HG03175 (cell line): Measurements from ENCODE around the gene SLC18A3.

ENCODE experiments used
- ATAC-seq: cut with Tn5 transposase; IDR thresholded peaks from one replicate; pipeline ENCODE4 v1.9.1; 2021; ENCODE audit warnings: mild to moderate bottlenecking, moderate library complexity; ENCODE audit not compliant: unreplicated experiment

SLC18A3 gene

GRCh38 chr10:49611166-49611815 is 1.2 kb downstream of the SLC18A3 start:
- no peak for ATAC-seq

GRCh38 chr10:49611816-49612512 is 1.9 kb downstream of the SLC18A3 start:
- no peak for ATAC-seq

GRCh38 chr10:49612513-49613164 is 2.5 kb downstream of the SLC18A3 start:
- ATAC-seq = no peak

GRCh38 chr10:49613165-49613881 is 3.2 kb downstream of the SLC18A3 start:
- no peak for ATAC-seq

- ATAC-seq = no peak
Observed at GRCh38 chr10:49613882-49614241, 3.8 kb downstream of the SLC18A3 start, which contains the start of gene CHAT. Gene CHAT (plus strand): TSS chr10:49614037. CDS start chr10:49614190, 153 bp downstream.

- ATAC-seq = no peak
Observed at GRCh38 chr10:49614242-49615198, 4.4 kb downstream of the SLC18A3 start.

GRCh38 chr10:49615213-49615612 is 5.1 kb downstream of the SLC18A3 start:
- ATAC-seq = no peak

- no peak for ATAC-seq
Observed at GRCh38 chr10:49615721-49616120, 5.6 kb downstream of the SLC18A3 start.

- no peak for ATAC-seq
Observed at GRCh38 chr10:49616421-49617101, 6.5 kb downstream of the SLC18A3 start.

GRCh38 chr10:49617121-49618020 is 7.3 kb downstream of the SLC18A3 start:
- no peak for ATAC-seq

GRCh38 chr10:49618821-49619220 is 8.7 kb downstream of the SLC18A3 start:
- ATAC-seq = no peak

- no peak for ATAC-seq
Observed at GRCh38 chr10:49619613-49620012, 9.5 kb downstream of the SLC18A3 start.

- no peak for ATAC-seq
Observed at GRCh38 chr10:49620286-49620810, 10.2 kb downstream of the SLC18A3 start.

- no peak for ATAC-seq
Observed at GRCh38 chr10:49620841-49621378, 10.8 kb downstream of the SLC18A3 start.

GRCh38 chr10:49621561-49621960 is 11.5 kb downstream of the SLC18A3 start:
- ATAC-seq = no peak

- no peak for ATAC-seq
Observed at GRCh38 chr10:49622426-49623425, 12.6 kb downstream of the SLC18A3 start.

- ATAC-seq = no peak
Observed at GRCh38 chr10:49624629-49625028, 14.5 kb downstream of the SLC18A3 start.
